Measurements from ENCODE around the gene GRID1.

- TF ChIP-seq CTCF (IDR thresholded peaks at IDR 0.05; ENCODE audit: low read length) (no peak), EZH2 (optimal IDR thresholded peaks at IDR 0.05; ENCODE audit: low read depth, low read length) (no peak), EZH2phosphoT487 (IDR thresholded peaks at IDR 0.05; ENCODE audit: low read length) (no peak)
Observed at GRCh38 chr10:86179961-86180360, 186.6 kb downstream of the GRID1 start.
